ENCODE data around the gene EFCAB8.

EFCAB8 gene

DNA sequence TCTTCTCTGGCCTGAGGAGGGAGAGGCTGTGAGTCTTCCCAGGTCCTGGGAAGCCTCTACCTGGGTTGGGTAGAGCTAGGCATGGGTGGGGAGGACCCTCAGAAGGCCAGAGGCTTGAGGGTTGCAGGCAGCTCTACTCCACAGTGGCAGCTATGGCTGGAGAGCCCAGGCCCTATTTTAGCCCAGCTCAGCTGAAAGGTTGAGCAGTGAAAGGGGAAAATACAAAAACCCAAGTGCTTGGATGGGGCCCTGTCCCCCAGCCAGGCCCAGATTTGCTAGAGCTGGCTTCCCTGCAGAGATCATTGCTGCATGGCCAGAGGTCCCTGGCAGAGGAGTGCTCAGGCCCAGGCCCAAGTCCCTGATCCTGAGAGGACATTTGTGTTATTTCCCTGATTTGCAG is 99.9 kb downstream of the EFCAB8 start:
- Histone ChIP-seq H3K4me1 (ENCODE audit: control insufficient read depth, insufficient read depth, low read depth, low read length) (no peaks in the 10 kb centered on the region), H3K27me3 (ENCODE audit: control insufficient read depth in 1 of 2, insufficient read depth in 1 of 2, low read length in 2 of 2) (peaks cover 0 to 36% of the 10 kb centered on the region in 2 experiments), H4K8ac (ENCODE audit: low read length) (no peak overlapping the region), H3K4ac (ENCODE audit: low read depth in 1 of 2, low read length in 2 of 2) (no peak overlapping the region), H2BK15ac (ENCODE audit: low read depth, poor library complexity, severe bottlenecking) (no peak overlapping the region), H3K4me2 (ENCODE audit: low read length, poor library complexity, severe bottlenecking) (no peak overlapping the region), H3K14ac (ENCODE audit: low read length in 2 of 2) (no peak overlapping the region), H3K36me3 (ENCODE audit: control insufficient read depth in 1 of 2, insufficient read depth in 2 of 2, low read depth in 1 of 2, low read length in 2 of 2) (no peaks in the 10 kb centered on the region), H3K18ac (ENCODE audit: low read depth in 1 of 2, low read length in 2 of 2) (no peak overlapping the region), H3K27ac (ENCODE audit: low read length, poor library complexity, severe bottlenecking) (no peak overlapping the region), H4K91ac (ENCODE audit: low read length) (no peak overlapping the region), H3K9ac (ENCODE audit: low read length) (no peak overlapping the region), H2BK5ac (ENCODE audit: low read depth, low read length, poor library complexity, severe bottlenecking) (no peak overlapping the region), H2BK120ac (ENCODE audit: low read depth, low read length) (no peak overlapping the region), H3K23ac (ENCODE audit: low read length in 2 of 2) (no peak overlapping the region), H3K4me3 (ENCODE audit: insufficient read depth in 1 of 2, low read depth in 1 of 2, low read length in 2 of 2) (no peak overlapping the region), H2BK12ac (ENCODE audit: low read length in 2 of 2) (no peak overlapping the region), H3K9me3 (ENCODE audit: control insufficient read depth, low read length) (peaks cover 28% of the 10 kb centered on the region), H3K79me1 (replicated peaks; ENCODE audit: low read length, poor library complexity, severe bottlenecking) (no peaks in the 10 kb centered on the region), H2AK5ac (ENCODE audit: low read length, severe bottlenecking) (no peak overlapping the region), H2AFZ (ENCODE audit: low read depth, low read length) (no peak overlapping the region)
- no peak for DNase-seq

DNA sequence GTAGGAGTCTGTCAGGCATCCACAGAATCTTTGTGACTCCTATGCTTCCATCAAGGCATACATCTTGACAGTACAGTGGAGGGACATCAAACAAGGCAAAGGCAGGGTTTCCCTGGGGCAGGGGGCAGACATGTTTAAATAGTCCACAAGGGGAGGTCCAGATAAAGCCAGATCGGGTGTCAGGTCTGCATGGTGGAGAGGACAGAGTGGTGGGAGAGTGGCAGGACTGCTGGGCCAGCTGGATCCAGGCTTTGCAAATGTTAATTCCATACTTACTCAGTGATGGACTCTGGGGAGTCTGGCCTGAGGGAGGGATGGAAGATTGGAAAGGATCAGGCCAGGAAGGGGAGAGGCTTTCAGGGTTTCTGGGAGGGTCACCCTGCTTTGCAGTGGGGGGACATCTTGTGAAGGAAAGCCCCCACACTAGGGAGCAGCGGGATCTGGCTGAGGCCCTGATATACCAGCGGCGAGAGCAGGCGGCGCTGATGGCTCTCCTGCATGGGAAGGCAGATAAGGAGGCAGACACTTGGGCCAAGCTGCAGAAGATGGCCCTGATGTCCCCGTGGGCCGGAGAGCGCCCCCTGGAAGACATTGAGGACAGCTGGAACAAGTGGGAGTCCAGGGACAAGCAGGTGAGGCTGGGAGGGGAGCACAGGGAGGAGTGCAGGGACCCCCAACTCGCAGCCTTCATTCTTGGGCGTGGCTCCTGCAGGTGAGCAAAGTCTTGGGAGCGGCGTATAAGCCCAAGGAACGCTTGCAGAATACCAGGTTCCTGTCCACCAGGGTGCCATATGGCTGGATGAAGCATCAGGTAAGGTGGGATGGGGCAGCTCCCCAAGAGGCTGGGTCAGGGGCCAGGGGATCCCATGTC is 100.9 kb downstream of the EFCAB8 start:
- Histone ChIP-seq H3K27ac (ENCODE audit: low read length, poor library complexity, severe bottlenecking) (no peak overlapping the region), H3K9ac (ENCODE audit: low read length) (no peak overlapping the region), H2BK120ac (ENCODE audit: low read depth, low read length) (no peak overlapping the region), H2AK5ac (ENCODE audit: low read length, severe bottlenecking) (no peak overlapping the region), H3K4me2 (ENCODE audit: low read length, poor library complexity, severe bottlenecking) (no peak overlapping the region), H4K8ac (ENCODE audit: low read length) (no peak overlapping the region), H3K4ac (ENCODE audit: low read depth in 1 of 2, low read length in 2 of 2) (no peak overlapping the region), H2BK12ac (ENCODE audit: low read length in 2 of 2) (no peak overlapping the region), H3K23ac (ENCODE audit: low read length in 2 of 2) (no peak overlapping the region), H3K9me3 (ENCODE audit: control insufficient read depth, low read length) (peaks cover 18% of the 10 kb centered on the region), H3K27me3 (ENCODE audit: control insufficient read depth in 1 of 2, insufficient read depth in 1 of 2, low read length in 2 of 2) (peaks cover 0 to 42% of the 10 kb centered on the region in 2 experiments), H3K18ac (ENCODE audit: low read depth in 1 of 2, low read length in 2 of 2) (no peak overlapping the region), H3K4me3 (ENCODE audit: insufficient read depth in 1 of 2, low read depth in 1 of 2, low read length in 2 of 2) (no peak overlapping the region), H2BK5ac (ENCODE audit: low read depth, low read length, poor library complexity, severe bottlenecking) (no peak overlapping the region), H3K4me1 (ENCODE audit: control insufficient read depth, insufficient read depth, low read depth, low read length) (no peaks in the 10 kb centered on the region), H3K14ac (ENCODE audit: low read length in 2 of 2) (no peak overlapping the region), H2AFZ (ENCODE audit: low read depth, low read length) (no peak overlapping the region), H3K79me1 (replicated peaks; ENCODE audit: low read length, poor library complexity, severe bottlenecking) (no peaks in the 10 kb centered on the region), H2BK15ac (ENCODE audit: low read depth, poor library complexity, severe bottlenecking) (no peak overlapping the region), H4K91ac (ENCODE audit: low read length) (no peak overlapping the region), H3K36me3 (ENCODE audit: control insufficient read depth in 1 of 2, insufficient read depth in 2 of 2, low read depth in 1 of 2, low read length in 2 of 2) (no peaks in the 10 kb centered on the region)
- no peak for DNase-seq
- 82% methylated on average over 14 of the region's 14 CpGs for WGBS

DNA sequence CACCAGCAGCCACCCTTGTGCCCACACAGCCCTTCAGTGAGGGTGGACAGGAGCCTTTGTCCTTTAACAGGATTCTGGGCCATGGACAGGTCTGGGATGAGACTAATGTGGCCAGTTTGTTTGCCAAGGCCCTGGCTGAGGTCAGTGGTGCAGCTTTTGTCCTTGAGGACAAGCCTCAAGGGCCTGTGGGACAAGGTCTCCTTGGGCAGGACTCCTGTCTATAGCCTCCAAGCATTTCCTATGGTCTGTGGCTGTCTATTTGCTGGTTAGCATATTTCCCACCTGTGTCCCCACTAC is 101.4 kb downstream of the EFCAB8 start:
- H3K4me1 ChIP-seq (ENCODE audit: control insufficient read depth, insufficient read depth, low read depth, low read length) = no peaks in the 10 kb centered on the region
- H2BK12ac ChIP-seq (ENCODE audit: low read length in 2 of 2) = no peak overlapping the region
- no peak overlapping the region for H2BK15ac ChIP-seq (ENCODE audit: low read depth, poor library complexity, severe bottlenecking)
- H3K4me3 ChIP-seq (ENCODE audit: insufficient read depth in 1 of 2, low read depth in 1 of 2, low read length in 2 of 2) = no peak overlapping the region
- H3K14ac ChIP-seq (ENCODE audit: low read length in 2 of 2) = no peak overlapping the region
- H3K27ac ChIP-seq (ENCODE audit: low read length, poor library complexity, severe bottlenecking) = no peak overlapping the region
- no peak overlapping the region for H2AFZ ChIP-seq (ENCODE audit: low read depth, low read length)
- no peak overlapping the region for H3K4me2 ChIP-seq (ENCODE audit: low read length, poor library complexity, severe bottlenecking)
- no peak overlapping the region for H3K18ac ChIP-seq (ENCODE audit: low read depth in 1 of 2, low read length in 2 of 2)
- no peak overlapping the region for H3K9ac ChIP-seq (ENCODE audit: low read length)
- no peak overlapping the region for H4K8ac ChIP-seq (ENCODE audit: low read length)
- no peak overlapping the region for H2BK5ac ChIP-seq (ENCODE audit: low read depth, low read length, poor library complexity, severe bottlenecking)
- H4K91ac ChIP-seq (ENCODE audit: low read length) = no peak overlapping the region
- H3K9me3 ChIP-seq (ENCODE audit: control insufficient read depth, low read length) = peaks cover 12% of the 10 kb centered on the region
- no peak overlapping the region for H2BK120ac ChIP-seq (ENCODE audit: low read depth, low read length)
- no peak for DNase-seq
- H3K36me3 ChIP-seq (ENCODE audit: control insufficient read depth in 1 of 2, insufficient read depth in 2 of 2, low read depth in 1 of 2, low read length in 2 of 2) = no peaks in the 10 kb centered on the region
- H3K79me1 ChIP-seq (replicated peaks; ENCODE audit: low read length, poor library complexity, severe bottlenecking) = no peaks in the 10 kb centered on the region
- H3K27me3 ChIP-seq (ENCODE audit: control insufficient read depth in 1 of 2, insufficient read depth in 1 of 2, low read length in 2 of 2) = peaks cover 0 to 44% of the 10 kb centered on the region in 2 experiments
- no peak overlapping the region for H3K23ac ChIP-seq (ENCODE audit: low read length in 2 of 2)
- no peak overlapping the region for H2AK5ac ChIP-seq (ENCODE audit: low read length, severe bottlenecking)
- H3K4ac ChIP-seq (ENCODE audit: low read depth in 1 of 2, low read length in 2 of 2) = no peak overlapping the region

DNA sequence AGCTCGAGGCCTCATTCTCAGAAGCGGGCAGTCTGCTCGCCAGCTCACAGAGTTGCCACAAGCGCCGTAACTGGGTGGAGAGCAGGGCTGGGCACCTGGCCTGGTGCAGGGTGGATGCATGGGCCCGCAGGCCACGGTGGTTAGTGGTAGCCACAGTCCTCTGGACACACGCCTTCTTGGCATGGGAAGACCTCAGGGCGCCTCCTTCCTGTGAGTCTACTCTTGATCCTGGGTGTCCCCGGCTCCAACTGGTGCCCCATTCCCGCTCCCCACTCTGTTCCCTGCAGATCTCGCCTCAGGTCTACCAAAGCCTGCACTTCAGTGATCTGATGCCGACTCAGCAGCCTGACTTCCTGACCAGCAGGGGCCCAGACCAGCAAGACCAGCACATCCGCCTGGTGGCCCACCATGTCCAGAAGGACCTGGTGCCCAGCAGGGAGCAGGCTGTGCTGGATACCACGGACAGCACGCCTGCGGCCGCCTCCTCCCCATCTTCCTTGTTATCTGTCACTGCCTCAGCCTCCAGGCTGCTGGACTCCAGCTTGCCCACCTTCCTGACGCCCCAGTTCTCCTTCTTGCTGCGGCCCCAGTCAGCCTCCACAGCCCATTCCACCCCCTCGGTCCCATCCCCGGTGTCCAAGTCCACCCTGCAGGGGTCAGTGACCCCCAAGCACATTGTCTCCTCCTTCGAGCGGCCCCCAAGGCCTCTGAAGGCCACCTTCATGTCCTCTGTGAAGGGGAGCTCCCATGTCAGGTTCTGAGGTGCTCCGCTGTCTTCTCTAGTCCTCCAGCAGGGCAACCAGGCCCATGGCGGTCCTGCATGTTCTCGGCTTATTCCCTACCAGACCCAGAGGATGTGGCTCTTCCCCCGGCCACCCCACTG is 102.4 kb downstream of the EFCAB8 start:
- 83% methylated on average over 28 of the region's 28 CpGs for WGBS
- H3K79me1 ChIP-seq (replicated peaks; ENCODE audit: low read length, poor library complexity, severe bottlenecking) = no peaks in the 10 kb centered on the region
- H2AK5ac ChIP-seq (ENCODE audit: low read length, severe bottlenecking) = no peak overlapping the region
- no peak overlapping the region for H3K9ac ChIP-seq (ENCODE audit: low read length)
- no peak overlapping the region for H2BK5ac ChIP-seq (ENCODE audit: low read depth, low read length, poor library complexity, severe bottlenecking)
- no peak overlapping the region for H4K8ac ChIP-seq (ENCODE audit: low read length)
- no peaks in the 10 kb centered on the region for H3K4me1 ChIP-seq (ENCODE audit: control insufficient read depth, insufficient read depth, low read depth, low read length)
- H2BK15ac ChIP-seq (ENCODE audit: low read depth, poor library complexity, severe bottlenecking) = no peak overlapping the region
- H2AFZ ChIP-seq (ENCODE audit: low read depth, low read length) = no peak overlapping the region
- no peak overlapping the region for H2BK12ac ChIP-seq (ENCODE audit: low read length in 2 of 2)
- no peaks in the 10 kb centered on the region for H3K36me3 ChIP-seq (ENCODE audit: control insufficient read depth in 1 of 2, insufficient read depth in 2 of 2, low read depth in 1 of 2, low read length in 2 of 2)
- no peak overlapping the region for H2BK120ac ChIP-seq (ENCODE audit: low read depth, low read length)
- no peak overlapping the region for H3K4me3 ChIP-seq (ENCODE audit: insufficient read depth in 1 of 2, low read depth in 1 of 2, low read length in 2 of 2)
- H3K4ac ChIP-seq (ENCODE audit: low read depth in 1 of 2, low read length in 2 of 2) = no peak overlapping the region
- no peak for DNase-seq
- no peak overlapping the region for H3K23ac ChIP-seq (ENCODE audit: low read length in 2 of 2)
- H3K14ac ChIP-seq (ENCODE audit: low read length in 2 of 2) = no peak overlapping the region
- no peak overlapping the region for H4K91ac ChIP-seq (ENCODE audit: low read length)
- H3K9me3 ChIP-seq (ENCODE audit: control insufficient read depth, low read length) = peaks cover 8% of the 10 kb centered on the region
- H3K4me2 ChIP-seq (ENCODE audit: low read length, poor library complexity, severe bottlenecking) = no peak overlapping the region
- no peak overlapping the region for H3K18ac ChIP-seq (ENCODE audit: low read depth in 1 of 2, low read length in 2 of 2)
- H3K27ac ChIP-seq (ENCODE audit: low read length, poor library complexity, severe bottlenecking) = no peak overlapping the region
- peaks cover 3 to 53% of the 10 kb centered on the region in 2 experiments for H3K27me3 ChIP-seq (ENCODE audit: control insufficient read depth in 1 of 2, insufficient read depth in 1 of 2, low read length in 2 of 2)
